Measurements from ENCODE around the gene KCNIP2. TPM values are rescaled to one million over a fixed set of nuclear protein-coding genes. Genes with fewer than 3 reads are reported as not detected.

The KCNIP2 gene
- total RNA-seq, 4 donors from 2014 or later, result 0.33 to 2.4 (median 0.39) TPM; not detected in 1

- no peak for ATAC-seq
- no peaks in the 10 kb centered on the region for H3K9me3 ChIP-seq
- no peak overlapping the region for H3K4me3 ChIP-seq
- peaks cover 14 to 32% of the 10 kb centered on the region in 2 donors for H3K4me1 ChIP-seq
- DNase-seq, result no peak
- no peak overlapping the region for H3K27ac ChIP-seq
- H3K36me3 ChIP-seq, result no peaks in the 10 kb centered on the region
- no peak for TF ChIP-seq CTCF (IDR thresholded peaks at IDR 0.05 in 4 of 5, conservative IDR thresholded peaks at IDR 0.05 in 1 of 5)
- TF ChIP-seq POLR2A (IDR thresholded peaks at IDR 0.05), result no peak
- no peaks in the 10 kb centered on the region for H3K27me3 ChIP-seq
- in situ Hi-C loops (cut with MboI; ENCODE audit: low sequenced_read_pairs in 4 of 4), result loop anchor here in 2 of 4 donors (5.0 to 10.0 kb wide), 3 partner anchors 174 to 236 kb away; no protein-coding TSS in a partner anchor
- intact Hi-C loops (cut with DNase I; ENCODE audit: low total_unique reads), result no loop called here
These were observed 5.1 kb downstream of the KCNIP2 start for GRCh38 chr10:101838416-101838970.

- TF ChIP-seq CTCF (IDR thresholded peaks at IDR 0.05 in 4 of 5, conservative IDR thresholded peaks at IDR 0.05 in 1 of 5), result no peak
- TF ChIP-seq POLR2A (IDR thresholded peaks at IDR 0.05), result no peak
- intact Hi-C loops (cut with DNase I; ENCODE audit: low total_unique reads) (no loop called here), in situ Hi-C loops (cut with MboI; ENCODE audit: low sequenced_read_pairs in 4 of 4) (loop anchor here in 2 of 4 donors (5.0 to 10.0 kb wide), 3 partner anchors 175 to 237 kb away; no protein-coding TSS in a partner anchor)
- DNase-seq (no peak), ATAC-seq (no peak)
- H3K27me3 ChIP-seq, result no peaks in the 10 kb centered on the region
- no peak overlapping the region for H3K27ac ChIP-seq
- H3K36me3 ChIP-seq, result no peaks in the 10 kb centered on the region
- H3K4me3 ChIP-seq, result no peak overlapping the region
- H3K9me3 ChIP-seq, result no peaks in the 10 kb centered on the region
- peaks cover 14 to 32% of the 10 kb centered on the region in 2 donors for H3K4me1 ChIP-seq
These were observed 5.9 kb downstream of the KCNIP2 start for GRCh38 chr10:101837748-101838147.

- no peak overlapping the region for H3K27ac ChIP-seq
- intact Hi-C loops (cut with DNase I; ENCODE audit: low total_unique reads) (no loop called here), in situ Hi-C loops (cut with MboI; ENCODE audit: low sequenced_read_pairs in 4 of 4) (loop anchor here in 2 of 4 donors (5.0 to 10.0 kb wide), 3 partner anchors 177 to 239 kb away; no protein-coding TSS in a partner anchor)
- H3K4me3 ChIP-seq, result no peak overlapping the region
- H3K4me1 ChIP-seq, result peaks cover 14 to 31% of the 10 kb centered on the region in 2 donors
- no peaks in the 10 kb centered on the region for H3K36me3 ChIP-seq
- no peaks in the 10 kb centered on the region for H3K9me3 ChIP-seq
- no peaks in the 10 kb centered on the region for H3K27me3 ChIP-seq
- ATAC-seq (no peak), DNase-seq (no peak)
- TF ChIP-seq POLR2A (IDR thresholded peaks at IDR 0.05) (no peak), CTCF (IDR thresholded peaks at IDR 0.05 in 4 of 5, conservative IDR thresholded peaks at IDR 0.05 in 1 of 5) (no peak)
These were observed 8.2 kb downstream of the KCNIP2 start for GRCh38 chr10:101835362-101835761.

- no peaks in the 10 kb centered on the region for H3K9me3 ChIP-seq
- no peak for DNase-seq
- H3K36me3 ChIP-seq, result no peaks in the 10 kb centered on the region
- no peak overlapping the region for H3K27ac ChIP-seq
- H3K27me3 ChIP-seq, result no peaks in the 10 kb centered on the region
- peaks cover 19 to 28% of the 10 kb centered on the region in 2 donors for H3K4me1 ChIP-seq
- no peak for TF ChIP-seq CTCF (IDR thresholded peaks at IDR 0.05 in 4 of 5, conservative IDR thresholded peaks at IDR 0.05 in 1 of 5)
- TF ChIP-seq POLR2A (IDR thresholded peaks at IDR 0.05), result no peak
- intact Hi-C loops (cut with DNase I; ENCODE audit: low total_unique reads), result no loop called here
- in situ Hi-C loops (cut with MboI; ENCODE audit: low sequenced_read_pairs in 4 of 4), result loop anchor here in 2 of 4 donors (10.0 kb wide), 2 partner anchors 180 to 240 kb away; no protein-coding TSS in a partner anchor
- H3K4me3 ChIP-seq, result no peak overlapping the region
- ATAC-seq, result no peak
These were observed 9.3 kb downstream of the KCNIP2 start for GRCh38 chr10:101834341-101834740.

Measured in gastrocnemius medialis (tissue), 4 donors.